Tibial nerve (tissue), 4 donors: ENCODE results near the gene GPR35.

Experiments
- EP300 ChIP-seq, 2 donors: sonication (generic); formaldehyde crosslinking; IDR thresholded peaks; one replicate each; pipeline ENCODE4 v1.6.1; 2017; ENCODE audit warnings: antibody characterized with exemption in 2 of 2, mild to moderate bottlenecking in 1 of 2
- TF ChIP-seq, protein P1 (sequence below), 5 experiments: fragments of 200-600 bp in 3 of 5; fragments of 450-650 bp in 2 of 5; sonication (generic) in 3 of 5; IDR thresholded peaks; one replicate each; pipeline ENCODE4 v1.5.1; 2016 to 2019; ENCODE audit warnings: antibody characterized with exemption in 5 of 5, mild to moderate bottlenecking in 3 of 5, moderate library complexity in 2 of 5

DNA sequence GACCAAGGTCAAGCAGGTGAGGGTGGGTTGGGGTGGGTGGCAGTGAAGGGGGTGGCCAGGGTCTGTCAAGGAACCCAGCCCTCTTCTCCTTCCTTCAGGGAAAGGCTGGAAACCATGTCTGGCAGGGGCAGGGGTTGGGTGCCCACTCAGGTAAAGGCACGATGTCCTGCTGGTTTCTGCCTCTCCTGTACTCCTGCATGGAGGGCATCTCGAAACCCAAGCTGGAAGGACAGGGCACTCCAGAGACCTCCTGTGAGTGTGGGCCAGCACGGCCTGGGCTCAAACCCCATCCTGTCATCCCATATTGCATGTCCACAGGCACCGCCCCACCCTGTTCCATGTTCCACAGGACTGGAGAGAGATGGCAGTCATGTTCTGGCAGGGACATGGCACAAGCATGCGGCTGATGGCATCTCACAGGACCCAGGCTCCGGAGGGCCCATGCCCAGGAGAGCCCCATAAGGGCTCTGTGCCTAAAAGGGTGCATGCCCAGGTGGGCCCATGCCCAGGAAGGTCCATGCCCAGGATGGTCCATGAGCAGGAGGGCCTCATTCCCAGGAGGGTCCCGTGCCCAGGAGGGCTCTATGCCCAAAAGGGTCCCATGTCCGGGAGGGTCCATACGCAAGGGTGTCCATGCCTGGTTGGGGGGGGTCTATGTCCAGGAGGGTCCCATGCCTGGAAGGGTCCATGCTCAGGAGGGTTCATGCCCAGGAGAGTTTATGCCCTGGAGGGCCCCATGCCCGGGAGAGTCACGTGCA lies 6.4 kb downstream of the GPR35 start:
- TF ChIP-seq, protein P1, sequence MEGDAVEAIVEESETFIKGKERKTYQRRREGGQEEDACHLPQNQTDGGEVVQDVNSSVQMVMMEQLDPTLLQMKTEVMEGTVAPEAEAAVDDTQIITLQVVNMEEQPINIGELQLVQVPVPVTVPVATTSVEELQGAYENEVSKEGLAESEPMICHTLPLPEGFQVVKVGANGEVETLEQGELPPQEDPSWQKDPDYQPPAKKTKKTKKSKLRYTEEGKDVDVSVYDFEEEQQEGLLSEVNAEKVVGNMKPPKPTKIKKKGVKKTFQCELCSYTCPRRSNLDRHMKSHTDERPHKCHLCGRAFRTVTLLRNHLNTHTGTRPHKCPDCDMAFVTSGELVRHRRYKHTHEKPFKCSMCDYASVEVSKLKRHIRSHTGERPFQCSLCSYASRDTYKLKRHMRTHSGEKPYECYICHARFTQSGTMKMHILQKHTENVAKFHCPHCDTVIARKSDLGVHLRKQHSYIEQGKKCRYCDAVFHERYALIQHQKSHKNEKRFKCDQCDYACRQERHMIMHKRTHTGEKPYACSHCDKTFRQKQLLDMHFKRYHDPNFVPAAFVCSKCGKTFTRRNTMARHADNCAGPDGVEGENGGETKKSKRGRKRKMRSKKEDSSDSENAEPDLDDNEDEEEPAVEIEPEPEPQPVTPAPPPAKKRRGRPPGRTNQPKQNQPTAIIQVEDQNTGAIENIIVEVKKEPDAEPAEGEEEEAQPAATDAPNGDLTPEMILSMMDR (IDR thresholded peaks at IDR 0.05), result no peak
- no peak for TF ChIP-seq EP300 (IDR thresholded peaks at IDR 0.05)
